Measurements from ENCODE around the gene NFATC3.
A peak's percentile ranks its signal among the peaks of the same experiment; 100 is the strongest.

DNA sequence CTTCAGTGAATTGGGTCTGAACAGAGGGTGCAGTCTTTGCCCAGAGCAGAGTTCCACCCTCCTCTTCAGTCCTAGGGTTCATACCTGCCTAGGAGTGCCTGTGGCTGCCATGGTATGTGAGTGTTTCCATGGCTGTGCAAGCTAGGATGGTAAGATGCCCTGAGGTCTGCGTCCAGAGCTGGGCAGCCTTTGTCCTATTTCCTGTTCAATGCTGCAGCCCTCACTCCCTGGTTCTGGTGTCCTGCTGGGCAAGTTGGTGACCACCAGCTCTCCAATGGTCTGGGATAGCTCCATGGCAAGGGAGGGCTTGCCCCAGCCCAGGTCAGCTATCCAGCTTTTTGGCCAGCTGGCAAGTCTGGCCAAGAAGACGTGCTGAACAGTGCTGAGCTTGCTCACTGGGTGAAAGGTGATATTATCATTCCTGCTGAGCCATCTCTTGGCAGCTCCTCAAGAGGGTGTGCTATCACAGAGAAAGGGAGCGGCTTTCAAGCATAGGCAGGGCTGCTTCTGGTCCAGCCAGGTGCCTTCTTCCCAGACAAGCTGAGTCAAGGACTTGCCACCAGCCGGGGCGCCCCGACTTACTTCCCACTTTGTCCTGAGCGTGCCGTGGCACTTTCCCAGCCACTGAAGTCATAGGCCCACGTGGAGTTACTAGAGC, 13.0 kb upstream of the NFATC3 start:
- TF ChIP-seq, protein P1, sequence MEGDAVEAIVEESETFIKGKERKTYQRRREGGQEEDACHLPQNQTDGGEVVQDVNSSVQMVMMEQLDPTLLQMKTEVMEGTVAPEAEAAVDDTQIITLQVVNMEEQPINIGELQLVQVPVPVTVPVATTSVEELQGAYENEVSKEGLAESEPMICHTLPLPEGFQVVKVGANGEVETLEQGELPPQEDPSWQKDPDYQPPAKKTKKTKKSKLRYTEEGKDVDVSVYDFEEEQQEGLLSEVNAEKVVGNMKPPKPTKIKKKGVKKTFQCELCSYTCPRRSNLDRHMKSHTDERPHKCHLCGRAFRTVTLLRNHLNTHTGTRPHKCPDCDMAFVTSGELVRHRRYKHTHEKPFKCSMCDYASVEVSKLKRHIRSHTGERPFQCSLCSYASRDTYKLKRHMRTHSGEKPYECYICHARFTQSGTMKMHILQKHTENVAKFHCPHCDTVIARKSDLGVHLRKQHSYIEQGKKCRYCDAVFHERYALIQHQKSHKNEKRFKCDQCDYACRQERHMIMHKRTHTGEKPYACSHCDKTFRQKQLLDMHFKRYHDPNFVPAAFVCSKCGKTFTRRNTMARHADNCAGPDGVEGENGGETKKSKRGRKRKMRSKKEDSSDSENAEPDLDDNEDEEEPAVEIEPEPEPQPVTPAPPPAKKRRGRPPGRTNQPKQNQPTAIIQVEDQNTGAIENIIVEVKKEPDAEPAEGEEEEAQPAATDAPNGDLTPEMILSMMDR (IDR thresholded peaks at IDR 0.05) = no peak
- TF ChIP-seq POLR2AphosphoS5 (IDR thresholded peaks at IDR 0.05) = peak in 1 of 3 donors; percentile 25
